ENCODE measurements around the gene PTGER1. TPM values are rescaled to one million over a fixed set of nuclear protein-coding genes. Genes with fewer than 3 reads are reported as not detected.
A peak's percentile ranks its signal among the peaks of the same experiment; 100 is the strongest.

PTGER1 gene
- total RNA-seq, 1 experiment from 2014 or later: 0.63 TPM

GRCh38 chr19:14496029-14496833, 21.1 kb upstream of the PTGER1 start, which contains the start of gene GIPC1:
TSS of gene GIPC1 (minus strand) at chr19:14496127. CDS start at chr19:14482976, 13,151 bp downstream.
- Mint-ChIP-seq H3K27ac (peak within 1 kb of the TSS; percentile 65 to 86 (median 70)), H3K9me3 (no peaks in the 10 kb centered on the region), H3K27me3 (ENCODE audit: low read depth) (no peaks in the 10 kb centered on the region; the same call in none of the 2 replicates), H3K4me3 (peak within 1 kb of the TSS; percentile 87 to 94), H3K36me3 (ENCODE audit: insufficient read depth in 1 of 3, low read depth in 3 of 3) (peaks cover 14 to 25% (median 20%) of the 10 kb centered on the region in 3 experiments), H3K4me1 (peaks cover 22% of the 10 kb centered on the region in 2 experiments)
- Histone ChIP-seq H3K79me1 (ENCODE audit: insufficient read depth, low read depth, low read length, poor library complexity, severe bottlenecking) (peaks cover 3% of the 10 kb centered on the region), H2BK5ac (ENCODE audit: insufficient read length, low read length) (no peak within 1 kb of the TSS), H3K18ac (ENCODE audit: insufficient read length, low read depth, low read length) (no peak within 1 kb of the TSS), H4K5ac (ENCODE audit: insufficient read length, low read depth, low read length) (no peak within 1 kb of the TSS), H3K4ac (ENCODE audit: low read depth, low read length) (no peak within 1 kb of the TSS), H4K20me1 (ENCODE audit: control insufficient read depth, insufficient read depth, insufficient read length) (no peaks in the 10 kb centered on the region), H3K4me2 (ENCODE audit: insufficient read depth, insufficient read length, low read length) (peak within 1 kb of the TSS; percentile 86), H3T11ph (ENCODE audit: low read length) (no peak within 1 kb of the TSS), H3K56ac (ENCODE audit: insufficient read length, low read depth, low read length) (no peak within 1 kb of the TSS), H2AK5ac (ENCODE audit: insufficient read length, low read length) (no peak within 1 kb of the TSS), H3K27me3 (ENCODE audit: insufficient read depth, low read length) (no peaks in the 10 kb centered on the region), H2BK12ac (ENCODE audit: insufficient read length, low read depth, low read length) (no peak within 1 kb of the TSS), H4K91ac (ENCODE audit: insufficient read length, low read depth, low read length) (no peak within 1 kb of the TSS), H2BK15ac (ENCODE audit: low read depth, low read length) (no peak within 1 kb of the TSS), H3K9ac (ENCODE audit: extremely low read depth, insufficient read length, low read length) (peak within 1 kb of the TSS; percentile 64), H3K4me1 (ENCODE audit: insufficient read depth, low read length) (peaks cover 4% of the 10 kb centered on the region; the same call in 1 of the 2 replicates), H3K9me3 (ENCODE audit: control insufficient read depth, low read depth, low read length) (no peaks in the 10 kb centered on the region), H2BK120ac (ENCODE audit: low read depth, low read length, poor library complexity, severe bottlenecking) (no peak within 1 kb of the TSS), H4K8ac (replicated peaks; ENCODE audit: insufficient read length, low read depth, low read length) (no peak within 1 kb of the TSS), H3K23ac (ENCODE audit: insufficient read length, low read depth, low read length) (no peak within 1 kb of the TSS), H3K27ac (ENCODE audit: insufficient read length, low read depth, low read length) (no peak within 1 kb of the TSS), H3K23me2 (ENCODE audit: insufficient read length, low read depth, low read length, poor library complexity, severe bottlenecking) (peaks cover 4% of the 10 kb centered on the region), H3K79me2 (ENCODE audit: insufficient read depth, low read length) (peaks cover 2% of the 10 kb centered on the region; the same call in 1 of the 2 replicates), H3K14ac (ENCODE audit: insufficient read depth, low read length) (peak within 1 kb of the TSS; percentile 72), H2AFZ (ENCODE audit: low read length) (no peak within 1 kb of the TSS), H2BK20ac (ENCODE audit: low read depth, low read length, poor library complexity, severe bottlenecking) (no peak within 1 kb of the TSS)
- WGBS (ENCODE audit: extremely low coverage, insufficient read length, low lambda C conversion rate): no CpG with 5 or more reads among the region's 71 CpGs
- TF ChIP-seq CTCF (conservative IDR thresholded peaks at IDR 0.05): no peak
- DNase-seq: peak; percentile 99
